Erythroblast (primary cell): ENCODE results near the gene C2orf42.
"Not testable (repeated sequence)": the region's sequence is repeated elsewhere in the genome, so short reads cannot be mapped to it uniquely, and the experiment has no call there.

Experiments used
- DNase-seq, 2 experiments: peaks; one replicate each; lab custom pipeline; 2025; lab: John Stamatoyannopoulos, UW
- GATA1 ChIP-seq: IDR thresholded peaks from 2 replicates; pipeline ENCODE4 v1.6.1; 2011; ENCODE audit warnings: low read depth, mild to moderate bottlenecking, control low read depth, low read length, moderate library complexity
- POLR2A ChIP-seq: IDR thresholded peaks from 2 replicates; pipeline ENCODE4 v1.6.1; 2011; ENCODE audit warnings: mild to moderate bottlenecking, low read length

Gene C2orf42

GRCh38 chr2:70111752-70112591, 78.8 kb downstream of the C2orf42 start:
- TF ChIP-seq GATA1: no peak
- TF ChIP-seq POLR2A: no peak
- DNase-seq: peak in 1 of 2 experiments; percentile 24

GRCh38 chr2:70110397-70110796, 80.4 kb downstream of the C2orf42 start:
- not testable (repeated sequence) for DNase-seq

- not testable (repeated sequence) for DNase-seq
Measured at GRCh38 chr2:70106138-70106537, 84.7 kb downstream of the C2orf42 start.

GRCh38 chr2:70104231-70105111, 86.3 kb downstream of the C2orf42 start:
- TF ChIP-seq POLR2A (no peak), GATA1 (no peak)
- peak; percentile 83 to 87 for DNase-seq

GRCh38 chr2:70103531-70104061, 87.2 kb downstream of the C2orf42 start:
- TF ChIP-seq POLR2A: no peak
- TF ChIP-seq GATA1: no peak
- DNase-seq: no peak

GRCh38 chr2:70102323-70102905, 88.4 kb downstream of the C2orf42 start:
- DNase-seq: not testable (repeated sequence)

GRCh38 chr2:70101686-70102085, 89.1 kb downstream of the C2orf42 start:
- not testable (repeated sequence) for DNase-seq

- no peak for TF ChIP-seq GATA1
- no peak for TF ChIP-seq POLR2A
- DNase-seq: no peak
Measured at GRCh38 chr2:70101174-70101573, 89.6 kb downstream of the C2orf42 start.
